WTC11 (cell line): ENCODE results near the gene TAC4. TPM values are rescaled to one million over a fixed set of nuclear protein-coding genes. Genes with fewer than 3 reads are reported as not detected.

ENCODE experiments used
- ATAC-seq: fragments of 200-7000 bp; cut with Tn5 transposase; 2 replicates; pipeline ENCODE4 v1.10.0; 2021; ENCODE audit warnings: mild to moderate bottlenecking, moderate library complexity
- CTCF ChIA-PET: fragments of 300-600 bp; sonication (Branson Sonifier 250); formaldehyde crosslinking; loops from one replicate; lab custom pipeline; 2021; ENCODE audit warnings: antibody characterized with exemption; lab: Charles Lee
- POLR2A ChIA-PET: fragments of 350-600 bp; sonication (Branson Sonifier 250); formaldehyde crosslinking; loops from one replicate; lab custom pipeline; 2021; ENCODE audit warnings: antibody characterized with exemption; lab: Charles Lee
- DNase-seq: peaks from one replicate; pipeline ENCODE4 v3.0.0; 2021; ENCODE audit warnings: low spot score
- H3K27ac Mint-ChIP-seq: 2 replicates; pipeline ENCODE4 v1.8.0; 2021; ENCODE audit warnings: mixed read lengths
- H3K27me3 Mint-ChIP-seq: 2 replicates; pipeline ENCODE4 v1.8.0; 2021; ENCODE audit warnings: low read depth, mild to moderate bottlenecking, moderate library complexity, mixed read lengths
- H3K36me3 Mint-ChIP-seq: 2 replicates; pipeline ENCODE4 v1.8.0; 2021; ENCODE audit warnings: mixed read lengths
- H3K4me1 Mint-ChIP-seq: 2 replicates; pipeline ENCODE4 v1.8.0; 2022; ENCODE audit warnings: mixed read lengths
- H3K4me3 Mint-ChIP-seq: 2 replicates; pipeline ENCODE4 v1.8.0; 2021; ENCODE audit warnings: mild to moderate bottlenecking, moderate library complexity, mixed read lengths
- H3K9me3 Mint-ChIP-seq: 2 replicates; pipeline ENCODE4 v1.8.0; 2021; ENCODE audit warnings: mixed read lengths
- AFF4 ChIP-seq: sonication (generic); formaldehyde crosslinking; IDR thresholded peaks from 2 replicates; pipeline ENCODE4 v1.8.1; 2023; ENCODE audit warnings: mild to moderate bottlenecking, missing genetic modification reagents, borderline replicate concordance
- ARID4B ChIP-seq: sonication (generic); formaldehyde crosslinking; IDR thresholded peaks from 2 replicates; pipeline ENCODE4 v1.8.0; 2023; ENCODE audit warnings: missing genetic modification reagents, mild to moderate bottlenecking, borderline replicate concordance
- ATF3 ChIP-seq: sonication (generic); formaldehyde crosslinking; conservative IDR thresholded peaks from 2 replicates; pipeline ENCODE4 v1.8.1; 2022; ENCODE audit warnings: mild to moderate bottlenecking, missing genetic modification reagents
- E2F5 ChIP-seq: sonication (generic); formaldehyde crosslinking; IDR thresholded peaks from 2 replicates; pipeline ENCODE4 v1.8.1; 2022; ENCODE audit warnings: mild to moderate bottlenecking, moderate library complexity, missing genetic modification reagents
- EMX1 ChIP-seq: fragments of 250-450 bp; sonication (Bioruptor Pico); IDR thresholded peaks from 2 replicates; pipeline ENCODE4 v1.8.0; 2021; ENCODE audit warnings: mild to moderate bottlenecking
- HMGA2 ChIP-seq: fragments of 250-450 bp; sonication (Bioruptor Pico); IDR thresholded peaks from 2 replicates; pipeline ENCODE4 v1.4.0; 2021; ENCODE audit warnings: mild to moderate bottlenecking, moderate library complexity
- JUN ChIP-seq: sonication (generic); formaldehyde crosslinking; IDR thresholded peaks from 2 replicates; pipeline ENCODE4 v1.8.0; 2023; ENCODE audit warnings: mild to moderate bottlenecking, missing genetic modification reagents
- NFATC4 ChIP-seq: fragments of 250-450 bp; sonication (Bioruptor Pico); IDR thresholded peaks from 2 replicates; pipeline ENCODE4 v1.9.0; 2021; ENCODE audit warnings: mild to moderate bottlenecking
- NR3C1 ChIP-seq: sonication (generic); formaldehyde crosslinking; conservative IDR thresholded peaks from 2 replicates; pipeline ENCODE4 v1.8.1; 2023; ENCODE audit warnings: low read depth, mild to moderate bottlenecking, missing genetic modification reagents
- OVOL2 ChIP-seq: fragments of 250-450 bp; sonication (Bioruptor Pico); IDR thresholded peaks from 2 replicates; pipeline ENCODE4 v1.9.0; 2021; ENCODE audit warnings: mild to moderate bottlenecking, borderline replicate concordance
- RORB ChIP-seq: fragments of 250-450 bp; sonication (Bioruptor Pico); IDR thresholded peaks from 2 replicates; pipeline ENCODE4 v1.9.0; 2021; ENCODE audit warnings: mild to moderate bottlenecking
- ZBTB21 ChIP-seq: sonication (generic); formaldehyde crosslinking; IDR thresholded peaks from 2 replicates; pipeline ENCODE4 v1.8.1; 2023; ENCODE audit warnings: mild to moderate bottlenecking, missing genetic modification reagents, borderline replicate concordance
- ZBTB43 ChIP-seq: sonication (generic); formaldehyde crosslinking; IDR thresholded peaks from 2 replicates; pipeline ENCODE4 v1.8.1; 2023; ENCODE audit warnings: mild to moderate bottlenecking, missing genetic modification reagents
- ZNF396 ChIP-seq: fragments of 250-450 bp; sonication (Bioruptor Pico); IDR thresholded peaks from 2 replicates; pipeline ENCODE4 v1.8.0; 2021; ENCODE audit warnings: mild to moderate bottlenecking, moderate library complexity, borderline replicate concordance
- ZNF512 ChIP-seq: sonication (generic); formaldehyde crosslinking; IDR thresholded peaks from 2 replicates; pipeline ENCODE4 v1.8.1; 2022; ENCODE audit warnings: missing genetic modification reagents, borderline replicate concordance
- total RNA-seq: library from RNA; stranded (reverse); gene quantifications from 3 replicates; pipeline ENCODE4 v1.2.3, GENCODE V29; 2021

The TAC4 gene
- total RNA-seq, 1 experiment from 2014 or later: not detected

GRCh38 chr17:49841548-49841947, 6.3 kb downstream of the TAC4 start:
- no peaks in the 10 kb centered on the region for H3K9me3 Mint-ChIP-seq
- no peak; the same call in 1 of the 2 replicates for ATAC-seq
- no peak for DNase-seq
- H3K4me3 Mint-ChIP-seq: no peak overlapping the region
- ChIA-PET CTCF (interaction anchor here (0.6 to 0.7 kb wide), 2 partner anchors 185 to 550 kb away, joined by 3 read pairs; no protein-coding TSS in a partner anchor), POLR2A (interaction anchor here (0.7 kb wide), 1 partner anchor 48 kb away, joined by 8 read pairs; no protein-coding TSS in a partner anchor)
- no peak overlapping the region for H3K27ac Mint-ChIP-seq
- TF ChIP-seq ZBTB21 (CRISPR knock-in tag) (no peak), E2F5 (CRISPR knock-in tag) (no peak), NFATC4 (CRISPR knock-in tag) (no peak)
- H3K27me3 Mint-ChIP-seq: no peaks in the 10 kb centered on the region
- peaks cover 16% of the 10 kb centered on the region for H3K36me3 Mint-ChIP-seq
- H3K4me1 Mint-ChIP-seq: no peaks in the 10 kb centered on the region

GRCh38 chr17:49839455-49839854, 8.4 kb downstream of the TAC4 start:
- TF ChIP-seq JUN (no peak), ZNF396 (CRISPR knock-in tag) (no peak), NR3C1 (CRISPR knock-in tag) (no peak), EMX1 (no peak), ARID4B (CRISPR knock-in tag) (no peak), ATF3 (CRISPR knock-in tag) (no peak), ZNF512 (CRISPR knock-in tag) (no peak), RORB (no peak)
- TF ChIP-seq, all 79 proteins: peak for 0
- no peak overlapping the region for H3K27ac Mint-ChIP-seq
- ChIA-PET POLR2A (interaction anchor here (0.8 kb wide), 1 partner anchor 24 kb away, joined by 3 read pairs; no protein-coding TSS in a partner anchor), CTCF (interaction anchor here (1.1 to 1.3 kb wide), 2 partner anchors 13 to 131 kb away, joined by 4 to 5 read pairs; partner anchors contain the start of gene SLC35B1)
- 0 out of 2 replicates have a peak, but pooled peaks cover 7% of the 10 kb centered on the region for H3K4me1 Mint-ChIP-seq
- DNase-seq (no peak), ATAC-seq (no peak)
- no peaks in the 10 kb centered on the region for H3K9me3 Mint-ChIP-seq
- H3K4me3 Mint-ChIP-seq: no peak overlapping the region
- peaks cover 25% of the 10 kb centered on the region for H3K36me3 Mint-ChIP-seq
- H3K27me3 Mint-ChIP-seq: no peaks in the 10 kb centered on the region

GRCh38 chr17:49836111-49837030, 11.5 kb downstream of the TAC4 start:
- Mint-ChIP-seq H3K9me3 (no peaks in the 10 kb centered on the region), H3K4me3 (no peak overlapping the region), H3K4me1 (0 out of 2 replicates have a peak, but pooled peaks cover 7% of the 10 kb centered on the region), H3K27ac (peak overlapping the region; percentile 17; the same call in 1 of the 2 replicates), H3K27me3 (no peaks in the 10 kb centered on the region), H3K36me3 (peaks cover 38% of the 10 kb centered on the region)
- ChIA-PET CTCF (interaction anchor here (1.2 kb wide), 1 partner anchor 16 kb away, joined by 4 read pairs; no protein-coding TSS in a partner anchor), POLR2A (no interaction called here)
- DNase-seq (no peak), ATAC-seq (no peak)
- TF ChIP-seq HMGA2 (no peak), OVOL2 (no peak), AFF4 (CRISPR knock-in tag) (no peak), ZBTB43 (CRISPR knock-in tag) (no peak)
